ENCODE results near the gene TOM1L2.

DNA sequence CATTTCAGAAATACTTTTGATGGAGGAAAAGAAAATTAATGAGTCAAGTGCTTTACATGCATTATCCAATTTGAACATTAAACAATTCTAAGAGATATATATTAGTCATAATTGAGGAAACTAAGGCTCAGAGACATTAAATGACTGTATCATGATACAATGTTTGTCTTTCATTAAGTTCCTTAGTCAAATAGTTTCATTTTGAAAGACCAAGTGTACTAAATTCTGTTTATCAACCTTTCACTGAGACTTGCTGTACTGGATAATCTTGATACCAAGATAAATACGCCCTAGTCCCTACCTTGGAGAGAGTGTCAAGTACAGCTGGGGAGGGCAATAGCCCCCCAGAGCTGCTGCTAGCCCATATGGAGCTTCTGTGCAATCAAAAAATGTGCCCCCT, 24.2 kb downstream of the TOM1L2 start:
- TF ChIP-seq, protein P1, sequence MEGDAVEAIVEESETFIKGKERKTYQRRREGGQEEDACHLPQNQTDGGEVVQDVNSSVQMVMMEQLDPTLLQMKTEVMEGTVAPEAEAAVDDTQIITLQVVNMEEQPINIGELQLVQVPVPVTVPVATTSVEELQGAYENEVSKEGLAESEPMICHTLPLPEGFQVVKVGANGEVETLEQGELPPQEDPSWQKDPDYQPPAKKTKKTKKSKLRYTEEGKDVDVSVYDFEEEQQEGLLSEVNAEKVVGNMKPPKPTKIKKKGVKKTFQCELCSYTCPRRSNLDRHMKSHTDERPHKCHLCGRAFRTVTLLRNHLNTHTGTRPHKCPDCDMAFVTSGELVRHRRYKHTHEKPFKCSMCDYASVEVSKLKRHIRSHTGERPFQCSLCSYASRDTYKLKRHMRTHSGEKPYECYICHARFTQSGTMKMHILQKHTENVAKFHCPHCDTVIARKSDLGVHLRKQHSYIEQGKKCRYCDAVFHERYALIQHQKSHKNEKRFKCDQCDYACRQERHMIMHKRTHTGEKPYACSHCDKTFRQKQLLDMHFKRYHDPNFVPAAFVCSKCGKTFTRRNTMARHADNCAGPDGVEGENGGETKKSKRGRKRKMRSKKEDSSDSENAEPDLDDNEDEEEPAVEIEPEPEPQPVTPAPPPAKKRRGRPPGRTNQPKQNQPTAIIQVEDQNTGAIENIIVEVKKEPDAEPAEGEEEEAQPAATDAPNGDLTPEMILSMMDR (IDR thresholded peaks at IDR 0.05): no peak
- no peak for TF ChIP-seq ZFX (IDR thresholded peaks at IDR 0.05; ENCODE audit: borderline replicate concordance)

Data from 22Rv1 (cell line).